ENCODE measurements around the gene OXSM. TPM values are rescaled to one million over a fixed set of nuclear protein-coding genes. Genes with fewer than 3 reads are reported as not detected.

Gene OXSM
- total RNA-seq, 1 donor from 2014 or later: 5.9 TPM

- no peak overlapping the region for H3K27ac ChIP-seq
- TF ChIP-seq CTCF (IDR thresholded peaks at IDR 0.05) (no peak), POLR2A (IDR thresholded peaks at IDR 0.05) (no peak), POLR2AphosphoS5 (IDR thresholded peaks at IDR 0.05; ENCODE audit: insufficient read depth in 1 of 2, low read depth in 1 of 2) (no peak)
- H3K4me3 ChIP-seq: no peak overlapping the region
- H3K27me3 ChIP-seq: no peaks in the 10 kb centered on the region
- no peaks in the 10 kb centered on the region for H3K4me1 ChIP-seq
- intact Hi-C loops (cut with DNase I): no loop called here
- no peak for DNase-seq (ENCODE audit: extremely low spot score in 2 of 2)
- no peaks in the 10 kb centered on the region for H3K36me3 ChIP-seq
- H3K9me3 ChIP-seq: no peaks in the 10 kb centered on the region
Measured at GRCh38 chr3:25821746-25822573, 32.1 kb downstream of the OXSM start.

- Histone ChIP-seq H3K36me3 (no peaks in the 10 kb centered on the region), H3K9me3 (no peaks in the 10 kb centered on the region), H3K4me3 (no peak overlapping the region), H3K27ac (no peak overlapping the region), H3K4me1 (no peaks in the 10 kb centered on the region), H3K27me3 (no peaks in the 10 kb centered on the region)
- no peak for TF ChIP-seq POLR2AphosphoS5 (IDR thresholded peaks at IDR 0.05; ENCODE audit: insufficient read depth in 1 of 2, low read depth in 1 of 2)
- intact Hi-C loops (cut with DNase I): no loop called here
- no peak for DNase-seq (ENCODE audit: extremely low spot score in 2 of 2)
Measured at GRCh38 chr3:25823314-25823713, 33.4 kb downstream of the OXSM start.

- TF ChIP-seq POLR2A (IDR thresholded peaks at IDR 0.05) (no peak), CTCF (IDR thresholded peaks at IDR 0.05) (no peak)
- H3K9me3 ChIP-seq: no peaks in the 10 kb centered on the region
- H3K4me1 ChIP-seq: peaks cover 2% of the 10 kb centered on the region
- no peak for DNase-seq (ENCODE audit: extremely low spot score in 2 of 2)
- no peak overlapping the region for H3K4me3 ChIP-seq
- no peak overlapping the region for H3K27ac ChIP-seq
- H3K27me3 ChIP-seq: no peaks in the 10 kb centered on the region
- H3K36me3 ChIP-seq: no peaks in the 10 kb centered on the region
- intact Hi-C loops (cut with DNase I): no loop called here
Measured at GRCh38 chr3:25826510-25826909, 36.6 kb downstream of the OXSM start.

DNA sequence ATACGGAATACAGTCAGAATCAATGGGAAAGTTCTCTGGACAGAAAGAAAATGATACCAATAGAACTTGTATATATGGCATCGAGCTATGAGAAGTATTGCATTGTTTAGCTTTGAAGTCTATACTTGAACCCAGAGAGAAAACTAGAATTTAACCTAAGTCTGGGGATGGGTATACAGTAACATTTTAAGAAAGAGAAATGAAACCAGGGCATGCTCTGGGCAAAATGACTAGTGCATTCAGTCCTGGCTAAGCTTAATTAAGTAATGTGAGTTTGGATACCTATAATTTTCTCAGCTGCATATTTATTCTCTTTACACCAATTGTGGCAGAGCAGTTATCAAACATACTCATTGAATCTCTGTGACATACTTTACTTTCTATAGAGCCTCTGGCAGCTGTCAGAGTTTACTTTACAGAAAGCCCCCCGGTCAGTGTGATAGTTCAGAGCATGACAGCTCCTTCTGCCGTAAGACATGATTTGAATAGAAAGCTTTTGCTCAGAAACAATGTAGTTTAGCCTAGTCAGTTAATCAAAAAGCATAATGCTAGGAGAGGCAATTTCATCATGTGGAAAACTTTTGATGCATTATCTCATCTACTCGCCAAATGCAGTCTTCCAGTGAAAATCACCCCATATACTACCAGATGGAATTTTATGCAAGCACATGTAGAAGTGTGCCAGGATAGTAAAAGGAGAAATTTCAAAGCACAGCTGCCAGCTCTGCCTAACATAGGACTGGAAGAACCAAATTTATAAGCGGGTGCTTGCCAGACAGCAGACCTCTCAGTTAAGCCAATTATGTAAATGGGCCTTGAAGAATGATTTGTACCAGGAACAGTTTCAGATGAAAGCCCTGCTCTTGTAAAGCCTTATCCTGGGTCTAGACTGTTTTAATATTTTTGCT lies 40.7 kb downstream of the OXSM start:
- H3K36me3 ChIP-seq: no peaks in the 10 kb centered on the region
- no peak overlapping the region for H3K4me3 ChIP-seq
- intact Hi-C loops (cut with DNase I): no loop called here
- H3K9me3 ChIP-seq: no peaks in the 10 kb centered on the region
- H3K27me3 ChIP-seq: no peaks in the 10 kb centered on the region
- H3K27ac ChIP-seq: no peak overlapping the region
- DNase-seq (ENCODE audit: extremely low spot score in 2 of 2): no peak
- TF ChIP-seq POLR2AphosphoS5 (IDR thresholded peaks at IDR 0.05; ENCODE audit: insufficient read depth in 1 of 2, low read depth in 1 of 2) (no peak), POLR2A (IDR thresholded peaks at IDR 0.05) (no peak), CTCF (IDR thresholded peaks at IDR 0.05) (no peak)
- H3K4me1 ChIP-seq: peaks cover 7% of the 10 kb centered on the region

GRCh38 chr3:25831578-25831977 lies 41.7 kb downstream of the OXSM start:
- DNase-seq (ENCODE audit: extremely low spot score in 2 of 2): no peak
- Histone ChIP-seq H3K27me3 (no peaks in the 10 kb centered on the region), H3K4me3 (no peak overlapping the region), H3K27ac (no peak overlapping the region), H3K36me3 (no peaks in the 10 kb centered on the region), H3K4me1 (peaks cover 7% of the 10 kb centered on the region), H3K9me3 (no peaks in the 10 kb centered on the region)
- intact Hi-C loops (cut with DNase I): no loop called here
- TF ChIP-seq CTCF (IDR thresholded peaks at IDR 0.05) (no peak), POLR2A (IDR thresholded peaks at IDR 0.05) (no peak), POLR2AphosphoS5 (IDR thresholded peaks at IDR 0.05; ENCODE audit: insufficient read depth in 1 of 2, low read depth in 1 of 2) (no peak)

All from vagina (tissue), 2 donors.